Right ventricle myocardium superior (tissue), 1 donor: ENCODE measurements around the gene CDK5RAP1. TPM values are rescaled to one million over a fixed set of nuclear protein-coding genes. Genes with fewer than 3 reads are reported as not detected.

Experiments
- ATAC-seq: fragments of 200-7000 bp; cut with Tn5 transposase; one replicate; pipeline ENCODE4 v1.9.1; 2020; ENCODE audit warnings: mild to moderate bottlenecking; ENCODE audit not compliant: poor library complexity
- DNase-seq: peaks from one replicate; pipeline ENCODE4 v3.0.0-alpha.2; 2020
- intact Hi-C: fragments of 100-400 bp; cut with DNase I; formaldehyde crosslinking; loops from one replicate; pipeline ENCODE4 v1.11.2; 2022
- total RNA-seq: library from RNA; stranded (reverse); fragmentation: NEBNext Ultra II Directional; extraction: Animal tissue kit (Norgen Biotek cat#: 25700); gene quantifications from one replicate; pipeline ENCODE4 v1.2.1, GENCODE V29; 2021
- donor health status: DM: no; HTN: yes; CAD: no; lungs with severe emphysema.

CDK5RAP1 gene
- total RNA-seq, 1 donor from 2014 or later = 19.8 TPM

DNA sequence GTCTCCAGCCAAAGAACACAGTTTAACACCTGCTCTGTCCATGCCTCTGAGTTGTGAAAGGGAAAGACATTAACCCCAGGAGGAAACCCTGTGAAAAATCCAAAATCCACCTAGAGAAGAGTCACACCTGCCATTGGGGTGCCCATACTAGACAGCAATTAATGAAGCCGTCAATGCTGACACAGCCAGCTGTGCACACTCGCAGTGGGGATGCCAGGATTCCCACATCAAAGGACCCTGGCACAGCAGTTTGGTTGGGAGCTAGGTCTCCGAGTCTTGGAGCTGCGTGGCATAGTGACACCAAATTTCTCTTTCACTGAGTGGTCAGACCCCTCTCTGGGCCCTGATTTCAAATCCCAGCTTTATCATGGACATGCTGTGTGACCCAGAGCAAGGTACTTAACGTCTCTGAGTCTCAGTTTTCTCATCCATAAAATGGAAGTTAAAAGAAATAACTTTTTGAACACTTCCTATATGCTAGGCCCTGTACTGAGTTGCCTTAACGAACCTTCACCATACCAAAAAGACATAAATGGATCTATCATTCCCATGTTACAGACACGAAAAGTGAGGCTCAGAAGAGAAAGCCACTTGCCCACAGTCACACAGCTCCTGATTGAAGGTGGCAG lies 87.5 kb downstream of the CDK5RAP1 start:
- ATAC-seq (no peak), DNase-seq (no peak)
- intact Hi-C loops = no loop called here

- DNase-seq (no peak), ATAC-seq (no peak)
- intact Hi-C loops = no loop called here
Observed at GRCh38 chr20:33312583-33312982, 88.7 kb downstream of the CDK5RAP1 start.

DNA sequence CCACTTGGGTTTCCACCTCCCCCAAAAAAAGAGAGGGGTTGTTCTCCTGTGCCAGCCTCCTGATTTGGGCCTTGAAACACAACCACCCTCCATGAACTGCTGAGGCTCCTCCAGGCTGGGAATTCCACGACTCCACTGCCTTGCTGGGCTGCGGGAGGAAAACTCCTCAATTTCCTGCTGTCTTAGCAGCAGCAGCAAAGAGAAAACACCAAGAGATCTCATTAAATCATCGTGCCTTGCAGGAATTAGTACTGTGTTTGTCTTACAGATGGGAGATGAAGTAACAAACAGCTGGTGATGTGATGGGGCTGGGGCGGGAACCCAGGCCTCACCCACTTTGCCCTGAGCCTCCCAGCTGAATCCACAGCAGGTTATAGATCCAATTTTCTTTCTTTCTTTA lies 89.3 kb downstream of the CDK5RAP1 start:
- DNase-seq (no peak), ATAC-seq (no peak)
- intact Hi-C loops = no loop called here

- ATAC-seq = no peak
Observed at GRCh38 chr20:33311011-33311410, 90.3 kb downstream of the CDK5RAP1 start.

GRCh38 chr20:33310327-33310899 lies 90.9 kb downstream of the CDK5RAP1 start:
- ATAC-seq (no peak), DNase-seq (no peak)
- intact Hi-C loops = no loop called here

More at GRCh38 chr20:33311011-33311410, 90.3 kb downstream of the CDK5RAP1 start:
- intact Hi-C loops = no loop called here
- DNase-seq = no peak

DNA sequence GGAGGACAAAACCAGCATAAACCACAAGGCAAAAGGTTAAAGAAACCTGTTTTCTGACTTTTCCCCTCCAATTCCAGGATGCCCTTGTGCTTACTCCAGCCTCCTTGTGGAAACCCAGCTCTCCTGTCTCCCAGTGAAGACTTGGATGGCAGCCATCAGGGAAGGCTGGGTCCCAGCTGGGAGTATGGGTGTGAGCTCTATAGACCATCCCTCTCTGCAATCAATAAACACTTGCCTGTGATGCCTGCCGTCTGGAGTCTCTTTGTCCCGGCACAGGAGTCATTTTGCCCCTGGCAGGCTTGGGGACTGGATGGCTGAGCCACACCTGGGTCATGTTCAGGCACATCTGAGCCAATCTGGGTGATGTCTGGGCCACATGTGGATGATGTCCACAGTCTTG lies 91.7 kb downstream of the CDK5RAP1 start:
- no peak for DNase-seq
- intact Hi-C loops = no loop called here
- ATAC-seq = no peak

Other genes with a start within 250 kb of the CDK5RAP1 start
- not detected for gene BPIFA2, start 233.4 kb downstream of the CDK5RAP1 start, total RNA-seq
- gene BPIFA3, start 184.2 kb downstream of the CDK5RAP1 start, total RNA-seq = not detected
- gene BPIFA1, start 165.5 kb downstream of the CDK5RAP1 start, total RNA-seq = not detected
- not detected for gene BPIFB1, start 118.3 kb downstream of the CDK5RAP1 start, total RNA-seq
- gene SNTA1, start 42.2 kb upstream of the CDK5RAP1 start, total RNA-seq = 215 TPM
- 9.1 TPM for gene CBFA2T2, start 88.6 kb upstream of the CDK5RAP1 start, total RNA-seq